Stomach (tissue), 4 donors: ENCODE data around the gene CTF1.

ENCODE experiments used
- EP300 ChIP-seq: sonication (generic); formaldehyde crosslinking; IDR thresholded peaks from one replicate; pipeline ENCODE4 v1.6.1; 2017; ENCODE audit warnings: antibody characterized with exemption
- TF ChIP-seq, protein P1 (sequence below), 7 experiments: fragments of 450-650 bp in 4 of 7; fragments of 200-600 bp in 3 of 7; sonication (generic) in 3 of 7; IDR thresholded peaks; one replicate each; pipeline ENCODE4 v1.5.1; 2016 to 2019; ENCODE audit warnings: antibody characterized with exemption in 7 of 7, control low read depth in 2 of 7, mild to moderate bottlenecking in 1 of 7

DNA sequence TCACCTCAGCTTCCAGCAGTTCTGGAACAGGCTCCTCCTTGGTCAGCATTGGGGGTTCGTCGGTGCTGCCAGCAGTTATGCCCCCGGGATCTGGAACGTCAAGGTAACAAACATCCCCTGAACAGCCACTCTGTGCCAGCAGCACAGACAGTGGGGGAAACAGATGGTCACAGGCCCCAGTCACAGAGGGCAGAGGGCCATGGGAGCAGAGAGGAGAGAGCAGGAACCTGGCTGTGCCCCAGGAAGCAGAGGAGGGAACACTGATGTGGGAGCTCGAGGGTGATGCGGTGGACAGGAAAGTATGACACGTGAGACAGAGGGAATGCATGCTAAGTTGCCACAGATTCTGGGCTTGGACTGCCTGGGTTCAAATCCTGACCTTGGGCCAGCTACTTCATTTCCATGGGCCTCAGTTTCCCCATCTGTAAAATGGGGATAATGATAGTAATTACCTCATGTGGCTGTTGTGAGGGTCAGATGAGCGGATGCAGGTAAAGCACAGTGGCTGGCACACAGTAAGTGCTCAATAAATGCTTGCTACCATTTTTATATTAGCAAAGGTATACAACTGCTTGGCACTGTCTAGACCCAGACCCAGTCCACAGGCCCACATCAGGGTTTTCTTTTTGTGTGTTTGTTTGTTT is 7.4 kb upstream of the CTF1 start:
- no peak for TF ChIP-seq EP300
- TF ChIP-seq, protein P1, sequence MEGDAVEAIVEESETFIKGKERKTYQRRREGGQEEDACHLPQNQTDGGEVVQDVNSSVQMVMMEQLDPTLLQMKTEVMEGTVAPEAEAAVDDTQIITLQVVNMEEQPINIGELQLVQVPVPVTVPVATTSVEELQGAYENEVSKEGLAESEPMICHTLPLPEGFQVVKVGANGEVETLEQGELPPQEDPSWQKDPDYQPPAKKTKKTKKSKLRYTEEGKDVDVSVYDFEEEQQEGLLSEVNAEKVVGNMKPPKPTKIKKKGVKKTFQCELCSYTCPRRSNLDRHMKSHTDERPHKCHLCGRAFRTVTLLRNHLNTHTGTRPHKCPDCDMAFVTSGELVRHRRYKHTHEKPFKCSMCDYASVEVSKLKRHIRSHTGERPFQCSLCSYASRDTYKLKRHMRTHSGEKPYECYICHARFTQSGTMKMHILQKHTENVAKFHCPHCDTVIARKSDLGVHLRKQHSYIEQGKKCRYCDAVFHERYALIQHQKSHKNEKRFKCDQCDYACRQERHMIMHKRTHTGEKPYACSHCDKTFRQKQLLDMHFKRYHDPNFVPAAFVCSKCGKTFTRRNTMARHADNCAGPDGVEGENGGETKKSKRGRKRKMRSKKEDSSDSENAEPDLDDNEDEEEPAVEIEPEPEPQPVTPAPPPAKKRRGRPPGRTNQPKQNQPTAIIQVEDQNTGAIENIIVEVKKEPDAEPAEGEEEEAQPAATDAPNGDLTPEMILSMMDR (IDR thresholded peaks at IDR 0.05), result no peak
